Measurements from ENCODE around the gene KAZN.

GRCh38 chr1:14887044-14887566 is 288.6 kb downstream of the KAZN start:
- TF ChIP-seq CTCF (conservative IDR thresholded peaks at IDR 0.05; ENCODE audit: low read length) (no peak), EZH2phosphoT487 (IDR thresholded peaks at IDR 0.05; ENCODE audit: borderline replicate concordance) (no peak)
